ENCODE results near the gene RPN2. TPM values are rescaled to one million over a fixed set of nuclear protein-coding genes. Genes with fewer than 3 reads are reported as not detected.
A peak's percentile ranks its signal among the peaks of the same experiment; 100 is the strongest.

RPN2 gene
- total and polyA plus RNA-seq, 2 of the 13 experiments (the other 11 are each of a cell fraction or from before 2014, with no cell fraction given): 587 to 1,818 TPM

- Histone ChIP-seq H2AFZ (ENCODE audit: low read length) (no peak overlapping the region), H3K4me1 (ENCODE audit: insufficient read depth, low read length) (peaks cover 30% of the 10 kb centered on the region), H3K27ac (ENCODE audit: extremely low read length, insufficient read depth, low read length) (no peak overlapping the region), H3K9ac (ENCODE audit: insufficient read depth, low read depth, low read length) (no peak overlapping the region), H4K20me1 (ENCODE audit: insufficient read depth, low read length) (peaks cover 78% of the 10 kb centered on the region), H3K9me3 (ENCODE audit: low read length) (no peaks in the 10 kb centered on the region), H3K4me2 (ENCODE audit: low read depth, low read length) (no peak overlapping the region), H3K79me2 (ENCODE audit: insufficient read depth, low read length) (peaks cover 95% of the 10 kb centered on the region), H3K36me3 (replicated peaks in 1 of 2; ENCODE audit: control insufficient read depth in 1 of 2, insufficient read depth in 2 of 2, low read length in 2 of 2) (peaks cover 43 to 70% of the 10 kb centered on the region in 2 experiments), H3K4me3 (replicated peaks in 1 of 3; ENCODE audit: insufficient read depth in 1 of 3, low read depth in 2 of 3, low read length in 3 of 3) (no peak overlapping the region), H3K27me3 (ENCODE audit: control insufficient read depth in 1 of 2, insufficient read depth in 2 of 2, low read length in 2 of 2) (no peaks in the 10 kb centered on the region)
- in situ Hi-C loops (cut with HindIII; ENCODE audit: extremely low pct_ligation_motif_present, low pct_unique_long_range_greater_than_20kb): no loop called here
- intact Hi-C loops (cut with micrococcal nuclease; ENCODE audit: unreplicated experiment): no loop called here
- no peak for FAIRE-seq
- BruUV-seq (replicated peaks): no TSS peak
- CTCF ChIA-PET (ENCODE audit: low intra/inter-chr PET ratio, low total read pairs): interaction anchor here (1.6 kb wide), 1 partner anchor 341 kb away, joined by 8 read pairs; no protein-coding TSS in a partner anchor
- POLR2A ChIA-PET: no interaction called here
- 99% methylated on average over 3 of the region's 3 CpGs for WGBS (ENCODE audit: low lambda C conversion rate)
- no peak for DNase-seq (ENCODE audit: low spot score)
- ATAC-seq: no peak
- TF ChIP-seq ZNF567 (CRISPR knock-in tag; IDR thresholded peaks at IDR 0.05; ENCODE audit: borderline replicate concordance) (no peak), ZNF549 (CRISPR knock-in tag; IDR thresholded peaks at IDR 0.05) (no peak), POLR2A (IDR thresholded peaks at IDR 0.05; ENCODE audit: insufficient read depth in 1 of 2, low read depth in 2 of 2, low read length in 2 of 2) (peak in 1 of 2 experiments; percentile 19; a peak in 1 of 4 replicates), ZNF614 (CRISPR knock-in tag; IDR thresholded peaks at IDR 0.05; ENCODE audit: borderline replicate concordance) (no peak), RAD51 (IDR thresholded peaks at IDR 0.05; ENCODE audit: borderline replicate concordance) (0 out of 2 replicates have a peak, but pooled peaks have one; percentile 24)
- TF ChIP-seq, protein P1, sequence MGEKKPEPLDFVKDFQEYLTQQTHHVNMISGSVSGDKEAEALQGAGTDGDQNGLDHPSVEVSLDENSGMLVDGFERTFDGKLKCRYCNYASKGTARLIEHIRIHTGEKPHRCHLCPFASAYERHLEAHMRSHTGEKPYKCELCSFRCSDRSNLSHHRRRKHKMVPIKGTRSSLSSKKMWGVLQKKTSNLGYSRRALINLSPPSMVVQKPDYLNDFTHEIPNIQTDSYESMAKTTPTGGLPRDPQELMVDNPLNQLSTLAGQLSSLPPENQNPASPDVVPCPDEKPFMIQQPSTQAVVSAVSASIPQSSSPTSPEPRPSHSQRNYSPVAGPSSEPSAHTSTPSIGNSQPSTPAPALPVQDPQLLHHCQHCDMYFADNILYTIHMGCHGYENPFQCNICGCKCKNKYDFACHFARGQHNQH (CRISPR knock-in tag; IDR thresholded peaks at IDR 0.05): 0 out of 2 replicates have a peak, but pooled peaks have one; percentile 12
Measured at GRCh38 chr20:37193226-37193625, 14.1 kb downstream of the RPN2 start.

DNA sequence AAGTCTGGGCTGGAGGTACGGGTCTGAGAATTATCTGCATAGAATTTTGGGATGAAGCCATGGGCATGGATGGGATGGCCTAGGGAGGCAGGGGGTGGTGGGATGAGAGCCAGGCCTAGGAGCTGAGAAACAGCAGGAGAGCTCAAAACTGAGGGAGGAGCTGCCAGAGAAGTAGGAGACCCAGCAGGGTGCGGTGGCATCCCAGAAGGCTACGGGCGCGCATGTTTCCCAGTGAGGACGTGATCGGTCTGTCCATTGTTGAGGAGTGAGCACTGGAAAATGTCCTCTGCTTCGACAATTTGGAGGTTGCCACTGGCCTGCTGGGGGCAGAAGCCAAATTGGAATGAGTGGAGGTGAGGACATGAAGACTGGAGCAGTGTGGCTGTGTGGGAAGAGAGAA lies 14.7 kb downstream of the RPN2 start:
- CTCF ChIA-PET (ENCODE audit: low intra/inter-chr PET ratio, low total read pairs): no interaction called here
- H3K79me2 ChIP-seq (ENCODE audit: insufficient read depth, low read length): peaks cover 93% of the 10 kb centered on the region
- no peak for TF ChIP-seq AGO2 (optimal IDR thresholded peaks at IDR 0.05; ENCODE audit: low read depth, low read length)
- no peak for TF ChIP-seq ZZZ3 (CRISPR knock-in tag; IDR thresholded peaks at IDR 0.05; ENCODE audit: borderline replicate concordance)
- no peak for TF ChIP-seq NCOR1 (IDR thresholded peaks at IDR 0.05; ENCODE audit: borderline replicate concordance, low read length)
- no peak for TF ChIP-seq ZNF556 (CRISPR knock-in tag; IDR thresholded peaks at IDR 0.05; ENCODE audit: borderline replicate concordance)
- TF ChIP-seq ZNF33A (CRISPR knock-in tag; IDR thresholded peaks at IDR 0.05; ENCODE audit: borderline replicate concordance): no peak
- TF ChIP-seq ZNF121 (CRISPR knock-in tag; IDR thresholded peaks at IDR 0.05): no peak
- no peak for TF ChIP-seq SRSF4 (IDR thresholded peaks at IDR 0.05; ENCODE audit: low read depth, low read length, poor library complexity, severe bottlenecking)
- no peak for TF ChIP-seq GPBP1L1 (CRISPR knock-in tag; IDR thresholded peaks at IDR 0.05)
- no peak for TF ChIP-seq FOXK2 (IDR thresholded peaks at IDR 0.05)
- TF ChIP-seq HES4 (CRISPR knock-in tag; IDR thresholded peaks at IDR 0.05; ENCODE audit: borderline replicate concordance): 0 out of 2 replicates have a peak, but pooled peaks have one; percentile 39
- no peak for TF ChIP-seq NFATC3 (CRISPR knock-in tag; IDR thresholded peaks at IDR 0.05)
- no peak for TF ChIP-seq ZNF24 (IDR thresholded peaks at IDR 0.05)
- no peak for TF ChIP-seq JUN (CRISPR knock-in tag; IDR thresholded peaks at IDR 0.05)

More for the DNA sequence above, 14.7 kb downstream of the RPN2 start:
- Histone ChIP-seq H3K36me3 (replicated peaks in 1 of 2; ENCODE audit: control insufficient read depth in 1 of 2, insufficient read depth in 2 of 2, low read length in 2 of 2) (peaks cover 41 to 71% of the 10 kb centered on the region in 2 experiments), H3K9ac (ENCODE audit: insufficient read depth, low read depth, low read length) (no peak overlapping the region), H3K27ac (ENCODE audit: extremely low read length, insufficient read depth, low read length) (no peak overlapping the region), H3K4me1 (ENCODE audit: insufficient read depth, low read length) (peaks cover 29% of the 10 kb centered on the region), H3K4me3 (replicated peaks in 1 of 3; ENCODE audit: insufficient read depth in 1 of 3, low read depth in 2 of 3, low read length in 3 of 3) (no peak overlapping the region), H3K27me3 (ENCODE audit: control insufficient read depth in 1 of 2, insufficient read depth in 2 of 2, low read length in 2 of 2) (no peaks in the 10 kb centered on the region), H3K4me2 (ENCODE audit: low read depth, low read length) (no peak overlapping the region), H4K20me1 (ENCODE audit: insufficient read depth, low read length) (peaks cover 79% of the 10 kb centered on the region), H3K9me3 (ENCODE audit: low read length) (no peaks in the 10 kb centered on the region), H2AFZ (ENCODE audit: low read length) (no peak overlapping the region)
- DNase-seq (ENCODE audit: low spot score) (no peak), FAIRE-seq (no peak), ATAC-seq (no peak)
- no TSS peak for BruUV-seq (replicated peaks)
- WGBS (ENCODE audit: low lambda C conversion rate): 99% methylated on average over 8 of the region's 8 CpGs
- intact Hi-C loops (cut with micrococcal nuclease; ENCODE audit: unreplicated experiment): no loop called here
- in situ Hi-C loops (cut with HindIII; ENCODE audit: extremely low pct_ligation_motif_present, low pct_unique_long_range_greater_than_20kb): no loop called here
- POLR2A ChIA-PET: no interaction called here

All from HepG2 (cell line).